ENCODE measurements around the gene SLC36A1.

- TF ChIP-seq CTCF (optimal IDR thresholded peaks at IDR 0.05 in 1 of 3, IDR thresholded peaks at IDR 0.05 in 1 of 3, conservative IDR thresholded peaks at IDR 0.05 in 1 of 3; ENCODE audit: extremely low read depth in 1 of 3, insufficient read depth in 2 of 3, low read length in 3 of 3) (no peak), EZH2 (IDR thresholded peaks at IDR 0.05; ENCODE audit: low read length) (no peak)
Measured at GRCh38 chr5:151469992-151470391, 22.6 kb downstream of the SLC36A1 start.
